Breast epithelium (tissue), 3 donors: Measurements from ENCODE around the gene KIF12.

ENCODE experiments used
- POLR2A ChIP-seq: fragments of 450-650 bp; IDR thresholded peaks from one replicate; pipeline ENCODE4 v1.6.1; 2016; ENCODE audit warnings: antibody characterized with exemption, mild to moderate bottlenecking, moderate library complexity
- TF ChIP-seq, protein P1 (sequence below), 3 donors: fragments of 450-650 bp; IDR thresholded peaks; one replicate each; pipeline ENCODE4 v1.5.1; 2016 to 2017; ENCODE audit warnings: antibody characterized with exemption in 3 of 3, mild to moderate bottlenecking in 3 of 3, moderate library complexity in 3 of 3

DNA sequence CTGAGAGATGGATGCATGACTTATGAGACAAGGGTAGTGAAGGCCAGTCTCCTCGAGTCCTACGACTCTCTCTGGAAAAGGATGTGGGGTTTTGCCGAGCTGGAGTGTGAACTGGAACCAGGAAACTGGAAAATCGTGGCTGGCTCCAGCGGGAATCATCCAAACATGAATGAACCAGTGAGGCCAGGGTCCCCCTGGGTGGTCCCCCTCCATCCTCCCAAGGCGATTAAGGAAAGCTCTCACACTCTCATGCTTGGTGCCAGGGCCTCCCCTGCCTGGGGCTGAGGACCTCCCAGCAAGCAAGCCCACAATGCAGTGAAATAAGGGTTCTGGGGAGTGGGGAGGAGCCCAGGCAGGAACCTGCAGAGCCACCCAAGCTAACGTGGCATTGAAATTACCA is 11.4 kb downstream of the KIF12 start:
- TF ChIP-seq, protein P1, sequence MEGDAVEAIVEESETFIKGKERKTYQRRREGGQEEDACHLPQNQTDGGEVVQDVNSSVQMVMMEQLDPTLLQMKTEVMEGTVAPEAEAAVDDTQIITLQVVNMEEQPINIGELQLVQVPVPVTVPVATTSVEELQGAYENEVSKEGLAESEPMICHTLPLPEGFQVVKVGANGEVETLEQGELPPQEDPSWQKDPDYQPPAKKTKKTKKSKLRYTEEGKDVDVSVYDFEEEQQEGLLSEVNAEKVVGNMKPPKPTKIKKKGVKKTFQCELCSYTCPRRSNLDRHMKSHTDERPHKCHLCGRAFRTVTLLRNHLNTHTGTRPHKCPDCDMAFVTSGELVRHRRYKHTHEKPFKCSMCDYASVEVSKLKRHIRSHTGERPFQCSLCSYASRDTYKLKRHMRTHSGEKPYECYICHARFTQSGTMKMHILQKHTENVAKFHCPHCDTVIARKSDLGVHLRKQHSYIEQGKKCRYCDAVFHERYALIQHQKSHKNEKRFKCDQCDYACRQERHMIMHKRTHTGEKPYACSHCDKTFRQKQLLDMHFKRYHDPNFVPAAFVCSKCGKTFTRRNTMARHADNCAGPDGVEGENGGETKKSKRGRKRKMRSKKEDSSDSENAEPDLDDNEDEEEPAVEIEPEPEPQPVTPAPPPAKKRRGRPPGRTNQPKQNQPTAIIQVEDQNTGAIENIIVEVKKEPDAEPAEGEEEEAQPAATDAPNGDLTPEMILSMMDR (IDR thresholded peaks at IDR 0.05): no peak
- no peak for TF ChIP-seq POLR2A
